HFF-Myc (cell line): ENCODE data around the gene OR2F2.

Experiments
- DNase-seq: peaks from one replicate; pipeline ENCODE4 v3.0.0-alpha.2; 2011; ENCODE audit warnings: low read depth; ENCODE audit errors: extremely low read depth
- H3K4me3 ChIP-seq: replicated peaks from 2 replicates; pipeline ENCODE4 v1.5.1; 2011; ENCODE audit warnings: low read depth, mild to moderate bottlenecking, control low read depth, low read length
- TF ChIP-seq, protein P1 (sequence below): IDR thresholded peaks from 2 replicates; pipeline ENCODE4 v1.5.1; 2012; ENCODE audit warnings: mild to moderate bottlenecking, low read depth, low read length, control low read depth; ENCODE audit errors: missing control alignments

OR2F2 gene

DNA sequence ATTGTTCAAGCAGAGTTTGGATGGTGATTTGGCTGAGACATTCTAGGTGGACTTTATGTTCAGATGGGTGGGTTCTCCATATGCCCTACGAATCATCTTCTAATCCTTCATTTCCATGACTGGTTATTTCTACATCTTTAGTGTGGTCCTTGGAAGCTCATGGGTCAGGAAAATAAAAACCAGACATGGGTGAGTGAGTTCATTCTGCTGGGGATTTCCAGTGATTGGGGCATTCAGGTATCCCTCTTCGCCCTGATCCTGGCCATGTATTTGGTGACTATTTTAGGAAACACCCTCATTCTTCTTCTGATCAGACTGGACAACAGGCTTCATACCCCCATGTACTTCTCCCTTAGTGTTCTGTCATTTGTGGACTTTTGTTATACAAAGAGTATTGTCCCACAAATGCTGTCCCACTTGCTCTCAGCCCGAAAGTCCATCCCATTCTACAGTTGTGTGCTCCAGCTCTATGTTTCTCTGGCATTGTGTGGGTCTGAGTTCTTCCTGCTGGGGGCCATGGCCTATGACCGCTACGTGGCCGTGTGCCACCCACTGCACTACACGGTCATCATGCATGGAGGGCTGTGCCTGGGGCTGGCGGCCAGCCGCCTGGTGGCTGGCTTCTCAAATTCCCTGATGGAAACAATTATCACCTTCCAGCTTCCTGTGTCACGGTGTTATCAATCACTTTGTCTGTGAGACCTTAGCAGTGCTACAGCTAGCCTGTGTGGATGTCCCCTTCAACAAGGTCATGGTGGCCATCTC is 45.9 kb downstream of the OR2F2 start:
- no peak overlapping the region for H3K4me3 ChIP-seq
- TF ChIP-seq, protein P1, sequence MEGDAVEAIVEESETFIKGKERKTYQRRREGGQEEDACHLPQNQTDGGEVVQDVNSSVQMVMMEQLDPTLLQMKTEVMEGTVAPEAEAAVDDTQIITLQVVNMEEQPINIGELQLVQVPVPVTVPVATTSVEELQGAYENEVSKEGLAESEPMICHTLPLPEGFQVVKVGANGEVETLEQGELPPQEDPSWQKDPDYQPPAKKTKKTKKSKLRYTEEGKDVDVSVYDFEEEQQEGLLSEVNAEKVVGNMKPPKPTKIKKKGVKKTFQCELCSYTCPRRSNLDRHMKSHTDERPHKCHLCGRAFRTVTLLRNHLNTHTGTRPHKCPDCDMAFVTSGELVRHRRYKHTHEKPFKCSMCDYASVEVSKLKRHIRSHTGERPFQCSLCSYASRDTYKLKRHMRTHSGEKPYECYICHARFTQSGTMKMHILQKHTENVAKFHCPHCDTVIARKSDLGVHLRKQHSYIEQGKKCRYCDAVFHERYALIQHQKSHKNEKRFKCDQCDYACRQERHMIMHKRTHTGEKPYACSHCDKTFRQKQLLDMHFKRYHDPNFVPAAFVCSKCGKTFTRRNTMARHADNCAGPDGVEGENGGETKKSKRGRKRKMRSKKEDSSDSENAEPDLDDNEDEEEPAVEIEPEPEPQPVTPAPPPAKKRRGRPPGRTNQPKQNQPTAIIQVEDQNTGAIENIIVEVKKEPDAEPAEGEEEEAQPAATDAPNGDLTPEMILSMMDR = no peak
- DNase-seq = no peak

DNA sequence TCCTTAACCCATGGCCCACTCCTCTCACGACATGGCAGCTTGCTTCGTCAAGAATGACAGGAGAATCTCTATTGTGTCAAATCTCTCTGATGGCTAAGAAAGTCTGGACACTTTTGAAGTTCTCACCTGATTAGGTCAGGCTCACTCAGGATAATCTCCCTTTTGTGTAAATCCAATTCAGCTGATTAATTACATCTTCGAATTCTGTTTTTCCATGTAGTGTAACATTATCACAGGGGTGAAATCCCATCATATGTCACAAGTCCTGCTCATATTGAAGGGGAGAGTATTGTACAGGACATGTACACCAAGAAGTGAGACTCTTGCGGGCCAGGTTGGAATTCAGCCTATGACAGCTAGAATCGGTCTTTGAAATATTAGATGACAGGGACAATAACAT is 48.9 kb downstream of the OR2F2 start:
- no peak for DNase-seq
- TF ChIP-seq, protein P1 = no peak
- H3K4me3 ChIP-seq = no peak overlapping the region
